Psoas muscle (tissue), 8 donors: ENCODE data around the gene KCNJ1. TPM values are rescaled to one million over a fixed set of nuclear protein-coding genes. Genes with fewer than 3 reads are reported as not detected.

Experiments used
- ATAC-seq, 4 donors: fragments of 200-7000 bp; cut with Tn5 transposase; one replicate each; pipeline ENCODE4 v1.9.1; 2020; ENCODE audit warnings: moderate library complexity in 3 of 4, mild to moderate bottlenecking in 2 of 4
- DNase-seq, 2 donors: peaks; one replicate each; pipeline ENCODE4 v3.0.0-alpha.2; 2020
- H3K27ac ChIP-seq: fragments of 200-600 bp; one replicate; pipeline ENCODE4 v1.8.0; 2022
- H3K27me3 ChIP-seq, 3 donors: fragments of 200-600 bp in 1 of 3; one replicate each; pipeline versions ENCODE4 v1.6.1 to v1.8.0; 2013 to 2022; ENCODE audit warnings: low read length in 2 of 3, mild to moderate bottlenecking in 2 of 3, moderate library complexity in 1 of 3; ENCODE audit not compliant: insufficient read depth in 3 of 3
- H3K36me3 ChIP-seq, 2 donors: fragments of 200-600 bp in 1 of 2; one replicate each; pipeline versions ENCODE4 v1.6.1 to v1.8.0; 2013 to 2022; ENCODE audit warnings: low read depth in 1 of 2, mild to moderate bottlenecking in 1 of 2, moderate library complexity in 1 of 2; ENCODE audit not compliant: insufficient read depth in 1 of 2
- H3K4me1 ChIP-seq: fragments of 200-600 bp; one replicate; pipeline ENCODE4 v1.8.0; 2022
- H3K4me3 ChIP-seq: fragments of 200-600 bp; one replicate; pipeline ENCODE4 v1.8.0; 2022; ENCODE audit warnings: mild to moderate bottlenecking
- H3K9me3 ChIP-seq: fragments of 200-600 bp; one replicate; pipeline ENCODE4 v1.8.0; 2022
- WGBS, 3 donors: extraction: QIAGEN DNeasy Blood & Tissue Kit; methylation state at CpG; one replicate each; pipeline versions ENCODE4 v1.1.6 to v1.1.7; 2013; 5-methylcytosine and 5-hydroxymethylcytosine counted together
- intact Hi-C, 2 donors: fragments of 100-400 bp; cut with DNase I; formaldehyde crosslinking; loops; one replicate each; pipeline versions ENCODE4 v1.11.0 to v1.14.2; 2022
- polyA plus RNA-seq, 3 donors: library from polyadenylated mRNA; stranded (reverse); fragments of 200-250 nt; gene quantifications; one replicate each; pipeline ENCODE4 v1.2.3, GENCODE V29; 2013
- total RNA-seq, 4 donors: library from RNA; stranded (reverse); fragmentation: NEBNext Ultra II Directional in 2 of 4; extraction: Animal tissue kit (Norgen Biotek cat#: 25700) in 2 of 4; gene quantifications; one replicate each; pipeline versions ENCODE4 v1.2.1 to v1.2.4, GENCODE V29; 2021 to 2023
- TF ChIP-seq, protein P1 (sequence below): fragments of 200-600 bp; IDR thresholded peaks from one replicate; pipeline ENCODE4 v1.8.0; 2022; ENCODE audit warnings: antibody characterized with exemption
- donor health status: healthy with polysubstance abuse.
- donor health status: DM: no; HTN: no; CAD: no; lungs with moderate emphysema.
- donor health status: Bipolar disorder and iron deficiency.
- donor health status: healthy.
- donor health status: DM: yes; HTN: yes; CAD: no.
- donor health status: DM: no; HTN: no; CAD: no.
- donor health status: DM: no; HTN: no; CAD: no.
- donor health status: DM: yes; HTN: yes; CAD: no.

Gene KCNJ1
- total and polyA plus RNA-seq, 7 donors = not detected

DNA sequence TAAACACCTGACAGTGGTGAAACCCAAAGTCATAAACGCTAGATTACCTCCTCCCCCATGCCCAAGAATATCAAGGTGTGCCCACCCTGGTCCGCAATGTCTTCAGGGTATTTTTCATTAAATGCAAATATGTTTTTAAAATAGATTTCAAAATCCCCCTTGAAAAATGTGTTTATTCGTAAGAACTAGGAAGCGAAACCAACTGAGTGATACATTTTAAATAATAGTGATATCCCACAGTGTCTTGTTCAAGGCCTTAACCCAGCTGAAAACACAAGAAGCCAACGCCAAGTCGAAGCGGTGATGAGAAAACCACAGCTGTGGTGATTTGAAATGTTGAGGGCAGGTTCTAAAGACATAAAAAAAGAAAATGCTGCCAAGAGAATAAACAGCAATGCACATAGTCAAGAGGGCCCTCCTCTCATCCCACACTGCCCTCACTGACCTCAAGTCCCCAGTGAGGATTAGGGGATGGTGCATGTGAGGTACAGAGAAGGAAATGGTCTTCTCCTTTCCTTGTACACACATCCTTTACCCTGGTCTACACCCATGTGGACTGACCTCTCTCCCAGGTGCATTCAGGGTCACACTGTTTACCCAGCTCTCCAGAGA, 25.5 kb downstream of the KCNJ1 start:
- ATAC-seq (no peak), DNase-seq (no peak)
- Histone ChIP-seq H3K9me3 (no peaks in the 10 kb centered on the region), H3K4me3 (no peak overlapping the region), H3K27me3 (peaks cover 0 to 5% (median 2%) of the 10 kb centered on the region in 3 donors), H3K4me1 (no peaks in the 10 kb centered on the region), H3K27ac (no peak overlapping the region), H3K36me3 (no peaks in the 10 kb centered on the region)
- TF ChIP-seq, protein P1, sequence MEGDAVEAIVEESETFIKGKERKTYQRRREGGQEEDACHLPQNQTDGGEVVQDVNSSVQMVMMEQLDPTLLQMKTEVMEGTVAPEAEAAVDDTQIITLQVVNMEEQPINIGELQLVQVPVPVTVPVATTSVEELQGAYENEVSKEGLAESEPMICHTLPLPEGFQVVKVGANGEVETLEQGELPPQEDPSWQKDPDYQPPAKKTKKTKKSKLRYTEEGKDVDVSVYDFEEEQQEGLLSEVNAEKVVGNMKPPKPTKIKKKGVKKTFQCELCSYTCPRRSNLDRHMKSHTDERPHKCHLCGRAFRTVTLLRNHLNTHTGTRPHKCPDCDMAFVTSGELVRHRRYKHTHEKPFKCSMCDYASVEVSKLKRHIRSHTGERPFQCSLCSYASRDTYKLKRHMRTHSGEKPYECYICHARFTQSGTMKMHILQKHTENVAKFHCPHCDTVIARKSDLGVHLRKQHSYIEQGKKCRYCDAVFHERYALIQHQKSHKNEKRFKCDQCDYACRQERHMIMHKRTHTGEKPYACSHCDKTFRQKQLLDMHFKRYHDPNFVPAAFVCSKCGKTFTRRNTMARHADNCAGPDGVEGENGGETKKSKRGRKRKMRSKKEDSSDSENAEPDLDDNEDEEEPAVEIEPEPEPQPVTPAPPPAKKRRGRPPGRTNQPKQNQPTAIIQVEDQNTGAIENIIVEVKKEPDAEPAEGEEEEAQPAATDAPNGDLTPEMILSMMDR = no peak
- intact Hi-C loops = no loop called here
- WGBS, 3 donors = 77 to 80% (median 79%) methylated on average over 7 of the region's 7 CpGs

DNA sequence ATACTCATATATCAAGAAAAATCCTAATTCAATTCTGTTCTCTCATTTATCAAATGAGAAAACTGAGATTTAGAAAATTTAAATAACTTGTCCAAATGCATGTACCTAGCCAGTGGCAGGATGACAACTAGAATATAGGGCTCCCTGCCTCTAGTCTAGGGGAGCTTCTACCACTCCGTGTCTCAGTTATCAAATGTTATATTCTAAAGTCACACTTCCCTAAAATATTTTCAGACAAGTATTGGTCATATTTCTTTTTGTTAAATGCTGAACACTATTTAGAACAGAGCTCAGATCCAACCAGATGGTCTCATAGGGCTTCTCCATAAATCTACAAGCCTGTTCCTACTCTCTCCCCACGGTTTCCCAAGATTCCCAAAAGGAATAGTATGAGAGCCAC, 26.3 kb downstream of the KCNJ1 start:
- peaks cover 0 to 5% (median 2%) of the 10 kb centered on the region in 3 donors for H3K27me3 ChIP-seq
- WGBS, 3 donors = 57 to 63% (median 59%) methylated on average over 2 of the region's 2 CpGs
- no peaks in the 10 kb centered on the region for H3K9me3 ChIP-seq
- H3K4me3 ChIP-seq = no peak overlapping the region
- no peak overlapping the region for H3K27ac ChIP-seq
- H3K36me3 ChIP-seq = no peaks in the 10 kb centered on the region
- DNase-seq = no peak
- TF ChIP-seq, protein P1 = no peak
- intact Hi-C loops = no loop called here
- no peak for ATAC-seq
- H3K4me1 ChIP-seq = no peaks in the 10 kb centered on the region

DNA sequence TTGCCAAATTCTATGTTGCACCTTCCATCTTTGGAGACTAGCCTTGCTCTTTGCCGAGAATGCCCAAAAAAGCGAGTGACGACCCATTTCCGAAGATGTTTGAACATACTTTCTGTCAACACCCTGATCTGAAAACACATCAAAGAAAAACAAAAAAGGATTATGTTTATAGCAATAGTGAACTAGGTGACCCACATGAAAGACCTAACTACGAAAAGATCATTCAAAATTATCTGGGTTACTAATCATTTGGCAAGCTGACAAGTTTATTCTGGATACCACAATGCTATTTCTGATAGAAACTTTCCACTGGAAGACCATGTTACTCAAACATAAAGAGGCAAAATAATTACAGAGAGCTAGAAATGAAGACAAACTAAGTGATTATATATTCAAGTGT, 27.0 kb downstream of the KCNJ1 start:
- WGBS, 3 donors = 82 to 86% (median 85%) methylated on average over 5 of the region's 5 CpGs
- H3K4me1 ChIP-seq = no peaks in the 10 kb centered on the region
- H3K9me3 ChIP-seq = no peaks in the 10 kb centered on the region
- intact Hi-C loops = no loop called here
- H3K27me3 ChIP-seq = peaks cover 0 to 5% (median 2%) of the 10 kb centered on the region in 3 donors
- TF ChIP-seq, protein P1 = no peak
- DNase-seq (no peak), ATAC-seq (no peak)
- no peak overlapping the region for H3K4me3 ChIP-seq
- H3K27ac ChIP-seq = no peak overlapping the region
- H3K36me3 ChIP-seq = no peaks in the 10 kb centered on the region

DNA sequence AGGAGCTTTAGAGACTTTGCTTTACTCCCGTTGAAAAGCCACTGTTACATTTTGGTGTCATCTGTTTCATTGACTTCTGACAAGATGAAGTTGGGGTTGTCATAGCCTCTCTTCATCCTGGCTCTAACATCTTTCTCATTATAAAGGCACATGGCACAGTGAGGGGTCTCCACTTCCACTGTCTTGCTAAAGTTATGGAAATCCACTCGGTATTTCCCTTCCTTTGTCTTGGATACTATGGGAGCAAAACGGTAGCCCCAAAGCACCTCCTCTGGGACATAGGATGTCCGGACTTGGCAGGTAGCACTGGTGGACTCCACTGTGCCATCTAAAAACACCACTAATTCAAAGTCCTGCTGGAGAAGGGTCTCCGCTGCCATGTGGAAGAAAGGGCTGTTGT, 28.0 kb downstream of the KCNJ1 start:
- Histone ChIP-seq H3K9me3 (no peaks in the 10 kb centered on the region), H3K4me3 (no peak overlapping the region), H3K36me3 (no peaks in the 10 kb centered on the region), H3K4me1 (no peaks in the 10 kb centered on the region), H3K27ac (no peak overlapping the region), H3K27me3 (peaks cover 0 to 2% (median 0%) of the 10 kb centered on the region in 3 donors)
- no peak for ATAC-seq
- 79 to 85% (median 80%) methylated on average over 5 of the region's 5 CpGs for WGBS, 3 donors
- TF ChIP-seq, protein P1 = no peak
- DNase-seq = no peak
- intact Hi-C loops = loop anchor here in 1 of 2 donors (10.0 kb wide), 1 partner anchor 804 kb away; no protein-coding TSS in a partner anchor

DNA sequence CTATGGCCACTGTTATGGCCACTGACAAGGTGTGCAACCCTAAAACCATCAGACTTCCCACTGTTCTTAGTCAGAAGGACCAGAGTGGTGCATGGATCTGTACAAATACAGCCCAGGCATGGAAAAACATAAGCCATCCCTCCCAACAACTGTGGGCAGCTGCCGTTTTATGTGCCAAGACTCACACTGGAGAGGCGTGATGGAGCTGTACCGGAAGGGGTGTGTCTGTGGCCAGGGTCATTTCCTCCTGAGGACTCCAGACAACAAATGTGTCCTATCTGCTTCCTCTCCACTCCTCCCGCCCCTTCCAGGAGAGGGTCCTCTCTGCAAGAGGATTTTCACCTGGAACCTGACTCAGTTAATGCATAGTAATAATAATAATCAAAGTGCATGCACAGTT, 29.5 kb downstream of the KCNJ1 start:
- 22 to 40% (median 29%) methylated on average over 4 of the region's 4 CpGs for WGBS, 3 donors
- Histone ChIP-seq H3K27ac (no peak overlapping the region), H3K4me3 (no peak overlapping the region), H3K36me3 (no peaks in the 10 kb centered on the region), H3K27me3 (peaks cover 0 to 2% (median 0%) of the 10 kb centered on the region in 3 donors), H3K4me1 (no peaks in the 10 kb centered on the region), H3K9me3 (no peaks in the 10 kb centered on the region)
- intact Hi-C loops = loop anchor here in 1 of 2 donors (10.0 kb wide), 1 partner anchor 803 kb away; no protein-coding TSS in a partner anchor
- ATAC-seq (no peak), DNase-seq (no peak)
- TF ChIP-seq, protein P1 = no peak
